Measurements from ENCODE around the gene TSBP1.

The TSBP1 gene, protein sequence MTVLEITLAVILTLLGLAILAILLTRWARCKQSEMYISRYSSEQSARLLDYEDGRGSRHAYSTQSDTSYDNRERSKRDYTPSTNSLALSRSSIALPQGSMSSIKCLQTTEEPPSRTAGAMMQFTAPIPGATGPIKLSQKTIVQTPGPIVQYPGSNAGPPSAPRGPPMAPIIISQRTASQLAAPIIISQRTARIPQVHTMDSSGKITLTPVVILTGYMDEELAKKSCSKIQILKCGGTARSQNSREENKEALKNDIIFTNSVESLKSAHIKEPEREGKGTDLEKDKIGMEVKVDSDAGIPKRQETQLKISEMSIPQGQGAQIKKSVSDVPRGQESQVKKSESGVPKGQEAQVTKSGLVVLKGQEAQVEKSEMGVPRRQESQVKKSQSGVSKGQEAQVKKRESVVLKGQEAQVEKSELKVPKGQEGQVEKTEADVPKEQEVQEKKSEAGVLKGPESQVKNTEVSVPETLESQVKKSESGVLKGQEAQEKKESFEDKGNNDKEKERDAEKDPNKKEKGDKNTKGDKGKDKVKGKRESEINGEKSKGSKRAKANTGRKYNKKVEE

DNA sequence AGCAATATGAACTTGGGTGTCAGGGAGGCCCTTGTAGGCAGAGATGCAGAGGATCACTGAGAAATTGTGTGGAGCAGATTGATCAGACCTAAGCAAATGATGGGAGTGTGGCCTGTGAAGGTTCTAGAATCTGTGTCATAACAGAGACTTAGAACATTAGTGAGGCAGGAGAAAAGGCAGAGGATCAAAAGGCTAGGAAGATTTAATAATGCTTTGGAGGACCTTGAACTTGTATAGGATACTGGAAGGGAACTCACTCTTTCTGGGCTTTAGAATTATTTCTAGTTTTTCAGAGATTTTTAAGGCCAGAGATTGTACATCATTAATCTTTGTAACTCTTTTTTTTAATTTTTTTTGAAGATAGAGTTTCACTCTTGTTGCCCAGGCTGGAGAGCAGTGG lies at the start of gene TSBP1:
Gene TSBP1, minus strand, starts transcription at position 101 of the 400 bp plus-strand sequence. CDS start 197 bp downstream, outside the sequence.
- no peak for DNase-seq (ENCODE audit: low read depth, low spot score)

GRCh38 chr6:32416036-32416435 lies 44.3 kb upstream of the TSBP1 start:
- DNase-seq (ENCODE audit: low read depth, low spot score): no peak

DNA sequence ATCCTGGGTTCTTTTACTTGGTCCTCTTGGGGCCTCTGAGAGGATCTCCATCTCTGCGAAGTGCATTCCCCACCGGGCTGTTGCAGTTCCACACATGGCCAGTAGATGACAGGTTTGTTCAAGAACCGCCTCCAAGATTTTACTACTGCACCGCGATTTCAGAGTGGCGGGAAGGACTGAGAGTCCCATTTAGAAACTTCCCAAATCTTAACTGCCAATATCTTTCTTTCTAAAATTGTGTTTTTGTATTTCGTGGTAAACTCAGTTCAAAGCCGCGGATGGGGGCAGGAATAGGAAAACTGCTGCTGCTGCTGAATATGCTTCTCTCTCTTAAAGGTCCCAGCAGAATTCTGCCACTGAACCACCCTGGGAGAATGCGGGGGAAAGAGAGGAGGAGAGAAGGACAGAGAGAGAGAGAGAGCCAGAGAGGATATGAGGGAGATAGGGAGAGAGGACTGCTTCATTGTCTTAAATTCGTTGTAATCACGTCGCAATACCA lies 43.9 kb upstream of the TSBP1 start:
- DNase-seq (ENCODE audit: low read depth, low spot score): peak; percentile 57

- peak; percentile 61 for DNase-seq (ENCODE audit: low read depth, low spot score)
Observed at GRCh38 chr6:32413427-32414047, 41.8 kb upstream of the TSBP1 start.

GRCh38 chr6:32411566-32412327 lies 40.0 kb upstream of the TSBP1 start:
- DNase-seq (ENCODE audit: low read depth, low spot score): no peak

GRCh38 chr6:32410906-32411305 lies 39.2 kb upstream of the TSBP1 start:
- no peak for DNase-seq (ENCODE audit: low read depth, low spot score)

GRCh38 chr6:32406857-32407256 lies 35.2 kb upstream of the TSBP1 start, which contains the start of gene BTNL2:
Gene BTNL2 (minus strand): TSS chr6:32407181. CDS start chr6:32407123, 58 bp downstream.
- no peak for DNase-seq (ENCODE audit: low read depth, low spot score)

DNA sequence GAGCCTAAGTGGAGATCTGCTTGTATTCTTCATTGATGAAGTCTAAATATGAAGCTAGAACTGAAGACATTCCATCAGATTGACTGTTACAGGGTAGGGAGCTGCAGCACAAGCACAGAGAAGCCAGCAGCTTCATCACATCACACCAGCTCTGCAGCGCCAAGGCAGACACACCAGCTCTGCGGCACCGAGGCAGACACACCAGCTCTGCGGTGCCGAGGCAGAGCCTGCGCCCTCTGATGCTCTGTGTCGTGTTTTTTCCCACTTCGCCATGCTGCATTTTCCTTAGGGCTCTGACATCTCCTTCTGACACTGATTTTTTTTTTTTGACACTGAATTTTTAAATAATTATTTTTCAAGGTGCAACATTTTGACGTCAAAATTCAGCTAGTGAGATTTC lies 34.5 kb upstream of the TSBP1 start:
- DNase-seq (ENCODE audit: low read depth, low spot score): no peak

GRCh38 chr6:32405656-32406055 lies 34.0 kb upstream of the TSBP1 start:
- no peak for DNase-seq (ENCODE audit: low read depth, low spot score)

DNA sequence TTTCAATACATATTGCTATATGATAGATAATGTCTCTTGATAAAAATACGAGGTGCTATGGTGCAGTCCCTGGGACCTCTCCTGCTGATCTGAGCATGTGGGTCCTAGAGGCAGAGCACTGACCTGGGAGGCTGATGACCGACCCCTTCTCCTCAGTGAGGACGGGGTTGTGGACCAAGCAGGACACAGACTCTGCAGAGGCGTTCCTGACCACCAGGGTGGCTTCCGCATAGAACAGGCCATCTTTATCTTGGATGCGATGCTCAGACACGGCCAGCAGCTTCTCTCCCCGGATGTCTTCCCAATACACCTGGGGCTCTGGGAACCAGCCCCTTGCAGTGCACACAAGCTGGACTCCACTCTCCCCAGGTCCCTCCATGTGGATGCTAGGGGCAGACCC lies 31.1 kb upstream of the TSBP1 start:
- DNase-seq (ENCODE audit: low read depth, low spot score): no peak

GRCh38 chr6:32401284-32401963 lies 29.7 kb upstream of the TSBP1 start:
- DNase-seq (ENCODE audit: low read depth, low spot score): no peak

- DNase-seq (ENCODE audit: low read depth, low spot score): no peak
Observed at GRCh38 chr6:32397252-32397920, 25.7 kb upstream of the TSBP1 start.

- DNase-seq (ENCODE audit: low read depth, low spot score): no peak
Observed at GRCh38 chr6:32396028-32396427, 24.3 kb upstream of the TSBP1 start.

GRCh38 chr6:32393665-32394420 lies 22.1 kb upstream of the TSBP1 start:
- DNase-seq (ENCODE audit: low read depth, low spot score): no peak

GRCh38 chr6:32391505-32391904 lies 19.8 kb upstream of the TSBP1 start:
- no peak for DNase-seq (ENCODE audit: low read depth, low spot score)

- DNase-seq (ENCODE audit: low read depth, low spot score): no peak
Observed at GRCh38 chr6:32387589-32388340, 16.1 kb upstream of the TSBP1 start.

GRCh38 chr6:32386040-32386439 lies 14.3 kb upstream of the TSBP1 start:
- no peak for DNase-seq (ENCODE audit: low read depth, low spot score)

DNA sequence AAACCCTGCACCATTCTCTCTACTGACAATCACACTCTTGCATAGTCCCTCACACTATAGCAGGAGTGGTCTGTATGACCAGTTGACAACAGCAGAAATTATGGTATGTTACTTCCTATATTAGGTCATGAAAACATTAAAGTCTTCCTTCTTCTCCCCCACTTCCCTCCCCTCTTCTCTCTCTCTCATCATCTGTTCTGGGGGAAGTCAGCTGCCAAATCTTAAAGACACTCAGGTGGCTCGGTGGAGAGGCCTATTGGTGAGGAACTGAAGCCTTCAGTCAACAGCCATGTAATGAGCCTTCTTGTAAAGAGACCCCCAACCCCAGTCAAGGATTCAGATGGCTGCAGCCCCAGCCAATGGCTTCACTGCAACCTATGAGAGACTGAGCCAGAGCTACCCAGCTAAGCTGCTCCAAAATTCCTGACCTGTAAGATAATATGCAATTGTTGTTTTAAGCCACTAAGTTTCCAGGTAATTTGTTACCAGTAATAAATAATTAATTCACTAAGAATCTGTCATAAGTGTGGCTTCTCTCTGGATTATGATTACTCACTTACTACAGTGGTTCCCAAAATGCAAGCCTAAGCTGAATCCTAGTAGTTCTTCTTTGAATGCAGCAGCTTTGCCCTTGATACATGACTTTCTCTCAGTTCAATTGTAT lies 11.2 kb upstream of the TSBP1 start:
- no peak for DNase-seq (ENCODE audit: low read depth, low spot score)

DNA sequence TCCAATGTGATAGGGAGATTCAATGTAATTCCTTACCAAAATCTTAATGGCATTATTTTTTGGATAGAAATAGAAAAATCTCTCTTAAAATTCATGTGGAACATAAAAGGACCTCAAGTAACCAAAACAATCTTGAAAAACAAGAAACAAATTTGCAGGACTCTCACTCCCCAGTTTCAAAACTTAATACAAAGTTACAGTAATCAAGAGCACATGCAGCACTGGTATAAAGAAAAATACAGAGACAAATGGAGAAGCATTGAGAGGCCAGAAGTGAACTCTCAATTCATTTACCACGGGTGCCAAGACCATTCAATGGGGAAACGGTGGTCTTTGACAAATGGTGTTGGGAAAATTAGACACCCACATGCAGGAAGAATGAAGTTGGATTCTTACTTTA lies 7.8 kb upstream of the TSBP1 start:
- no peak for DNase-seq (ENCODE audit: low read depth, low spot score)

All from iPS DF 19.7 (cell line).